ENCODE measurements around the gene PTCD2.
"Not testable (repeated sequence)": the region's sequence is repeated elsewhere in the genome, so short reads cannot be mapped to it uniquely, and the experiment has no call there.

PTCD2 gene

DNA sequence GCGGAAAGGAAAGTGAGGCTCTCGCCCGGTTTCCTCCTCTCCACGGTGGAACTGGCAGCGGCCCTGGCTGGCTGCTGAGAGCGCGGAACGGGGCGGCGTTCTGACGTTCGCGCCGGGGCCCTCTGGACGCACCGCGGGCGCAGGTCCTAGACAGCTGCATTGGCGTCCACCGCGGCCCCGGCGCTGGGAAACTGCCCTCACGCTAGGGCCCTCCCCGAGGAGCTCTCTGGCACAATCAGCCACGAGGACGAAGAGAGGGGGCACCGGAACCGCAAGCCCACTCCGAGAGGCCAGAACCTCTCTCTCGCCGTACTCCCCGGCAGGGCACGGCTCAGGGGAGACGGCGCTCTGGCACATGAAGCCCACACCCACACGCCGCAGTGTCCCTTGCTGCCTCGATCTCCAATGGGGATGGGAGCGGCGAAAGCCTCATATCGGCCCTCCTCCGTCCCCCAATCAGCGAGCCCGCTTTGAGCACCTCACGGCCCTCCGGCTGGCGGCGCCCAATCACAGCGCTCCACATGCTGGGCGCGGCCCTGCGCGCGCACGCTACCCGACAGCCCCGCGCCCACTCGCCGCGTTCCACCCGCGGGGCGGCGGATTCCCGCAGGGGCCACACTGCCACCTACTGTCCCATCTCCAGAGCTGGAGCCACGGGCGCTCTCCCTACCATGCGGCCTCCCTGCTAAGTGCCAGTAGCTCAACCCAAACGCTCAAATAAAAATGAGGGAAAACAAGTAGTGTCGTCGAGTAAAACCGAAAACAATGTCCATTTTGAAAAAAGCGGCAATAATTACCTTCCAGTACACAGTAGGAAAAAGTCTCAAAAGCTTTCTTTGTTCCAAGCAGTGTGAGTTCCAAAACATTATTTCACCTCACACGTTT lies 12.0 kb upstream of the PTCD2 start:
- peak overlapping the region; percentile 95 for H3K27ac Mint-ChIP-seq
- H3K4me3 Mint-ChIP-seq = peak overlapping the region; percentile 89
- H3K4me1 Mint-ChIP-seq (ENCODE audit: low read depth) = peaks cover 32% of the 10 kb centered on the region
- peaks cover 2% of the 10 kb centered on the region for H3K36me3 Mint-ChIP-seq
- H3K27me3 Mint-ChIP-seq = no peaks in the 10 kb centered on the region
- no peaks in the 10 kb centered on the region for H3K9me3 Mint-ChIP-seq (ENCODE audit: low read depth)

DNA sequence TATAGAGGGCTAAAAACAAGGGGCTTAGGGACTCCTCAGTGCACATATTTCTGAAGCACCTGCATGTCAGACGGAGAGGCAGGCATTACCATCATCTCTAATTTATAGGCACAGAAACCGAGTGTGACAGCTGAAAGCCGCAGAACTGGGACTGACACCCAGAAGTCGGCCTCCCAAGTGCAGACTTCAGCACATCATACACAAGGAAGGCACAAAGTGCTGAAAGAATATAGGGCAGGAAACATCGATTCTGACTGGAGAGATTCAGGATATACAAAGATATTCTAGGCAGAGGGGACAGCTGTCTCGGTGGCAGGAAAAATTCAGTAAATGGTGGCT lies 11.4 kb upstream of the PTCD2 start:
- Mint-ChIP-seq H3K36me3 (peaks cover 5% of the 10 kb centered on the region), H3K4me3 (peak overlapping the region; percentile 89), H3K9me3 (ENCODE audit: low read depth) (no peaks in the 10 kb centered on the region), H3K4me1 (ENCODE audit: low read depth) (peaks cover 33% of the 10 kb centered on the region), H3K27me3 (no peaks in the 10 kb centered on the region), H3K27ac (peak overlapping the region; percentile 95)

DNA sequence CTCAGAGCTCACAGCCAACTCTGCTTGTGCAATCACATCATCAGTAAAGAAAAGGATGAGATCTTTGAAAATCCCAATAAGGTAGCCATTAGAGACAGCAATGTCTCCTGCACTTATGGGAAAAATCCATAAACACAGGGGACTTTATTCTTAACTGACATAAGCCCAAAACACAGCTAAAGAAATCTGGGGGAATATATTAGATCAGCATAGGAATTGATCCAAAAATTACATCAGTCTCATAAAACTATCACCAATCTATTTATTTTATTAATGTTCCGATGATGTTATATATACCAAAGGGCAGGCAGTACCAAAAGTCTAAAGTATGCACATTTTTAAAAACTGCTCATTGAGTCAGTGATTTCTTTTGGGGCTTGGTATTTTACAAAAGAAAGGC lies 7.0 kb upstream of the PTCD2 start:
- H3K4me1 Mint-ChIP-seq (ENCODE audit: low read depth) = peaks cover 36% of the 10 kb centered on the region
- H3K36me3 Mint-ChIP-seq = peaks cover 7% of the 10 kb centered on the region
- H3K27me3 Mint-ChIP-seq = no peaks in the 10 kb centered on the region
- no peaks in the 10 kb centered on the region for H3K9me3 Mint-ChIP-seq (ENCODE audit: low read depth)
- H3K27ac Mint-ChIP-seq = no peak overlapping the region
- H3K4me3 Mint-ChIP-seq = no peak overlapping the region

DNA sequence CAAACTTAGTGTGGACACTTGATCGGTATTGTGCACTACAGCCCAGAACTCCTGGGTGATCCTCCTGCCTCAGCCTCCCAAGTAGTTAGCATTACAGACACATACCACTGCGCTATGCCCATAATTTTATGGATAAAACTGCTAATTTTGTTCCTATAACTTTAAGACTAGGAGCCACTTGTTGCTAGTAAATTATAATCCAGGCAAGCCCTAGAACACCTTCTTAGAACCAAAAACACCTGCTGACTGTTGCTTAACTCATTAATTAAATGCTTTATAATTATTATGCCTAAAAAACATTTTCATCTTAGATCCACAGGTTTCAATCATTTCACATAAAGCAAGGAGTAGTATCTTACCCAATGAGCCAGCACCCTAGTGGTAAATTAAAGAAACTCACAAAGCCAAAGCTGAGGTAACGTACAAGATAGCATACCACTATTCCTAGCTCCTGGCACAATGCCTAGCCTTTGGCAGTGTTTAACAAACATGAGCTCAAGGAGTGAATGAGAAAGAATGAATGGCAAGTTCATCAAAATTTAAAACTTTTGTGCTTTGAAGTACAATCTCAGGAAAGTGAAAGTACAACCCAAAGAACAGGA lies 5.5 kb upstream of the PTCD2 start:
- Mint-ChIP-seq H3K27me3 (no peaks in the 10 kb centered on the region), H3K4me3 (peak overlapping the region; percentile 17), H3K27ac (no peak overlapping the region), H3K4me1 (ENCODE audit: low read depth) (peaks cover 41% of the 10 kb centered on the region), H3K9me3 (ENCODE audit: low read depth) (no peaks in the 10 kb centered on the region), H3K36me3 (peaks cover 10% of the 10 kb centered on the region)

DNA sequence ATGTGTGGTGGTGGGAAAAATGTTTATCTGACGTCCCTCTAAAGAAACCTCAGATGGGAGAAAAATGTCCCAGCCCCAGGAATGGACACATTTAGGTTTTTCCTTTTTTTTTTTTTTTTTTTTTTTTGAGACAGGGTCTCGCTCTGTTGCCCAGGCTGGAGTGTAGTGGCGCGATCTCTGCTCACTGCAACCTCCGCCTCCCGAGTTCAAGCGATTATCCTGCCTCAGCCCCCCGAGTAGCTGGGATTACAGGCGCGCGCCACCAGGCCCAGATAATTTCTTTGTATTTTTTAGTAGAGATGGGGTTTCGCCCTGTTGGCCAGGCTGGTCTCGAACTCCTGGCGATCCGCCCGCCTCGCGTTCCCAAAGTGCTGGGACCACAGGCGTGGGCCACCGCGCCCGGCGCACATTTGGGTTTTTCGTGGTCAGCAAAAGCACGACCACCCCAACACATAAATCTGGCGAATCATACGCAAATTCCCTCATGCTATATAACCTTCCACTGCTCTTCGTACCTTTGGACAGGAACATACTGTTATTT lies 668 bp upstream of the PTCD2 start:
- H3K4me1 Mint-ChIP-seq (ENCODE audit: low read depth) = peaks cover 60% of the 10 kb centered on the region
- peak overlapping the region; percentile 99 for H3K4me3 Mint-ChIP-seq
- H3K27me3 Mint-ChIP-seq; H3K9me3 Mint-ChIP-seq (ENCODE audit: low read depth): not testable (repeated sequence)
- peaks cover 13% of the 10 kb centered on the region for H3K36me3 Mint-ChIP-seq
- peak overlapping the region; percentile 98 for H3K27ac Mint-ChIP-seq

DNA sequence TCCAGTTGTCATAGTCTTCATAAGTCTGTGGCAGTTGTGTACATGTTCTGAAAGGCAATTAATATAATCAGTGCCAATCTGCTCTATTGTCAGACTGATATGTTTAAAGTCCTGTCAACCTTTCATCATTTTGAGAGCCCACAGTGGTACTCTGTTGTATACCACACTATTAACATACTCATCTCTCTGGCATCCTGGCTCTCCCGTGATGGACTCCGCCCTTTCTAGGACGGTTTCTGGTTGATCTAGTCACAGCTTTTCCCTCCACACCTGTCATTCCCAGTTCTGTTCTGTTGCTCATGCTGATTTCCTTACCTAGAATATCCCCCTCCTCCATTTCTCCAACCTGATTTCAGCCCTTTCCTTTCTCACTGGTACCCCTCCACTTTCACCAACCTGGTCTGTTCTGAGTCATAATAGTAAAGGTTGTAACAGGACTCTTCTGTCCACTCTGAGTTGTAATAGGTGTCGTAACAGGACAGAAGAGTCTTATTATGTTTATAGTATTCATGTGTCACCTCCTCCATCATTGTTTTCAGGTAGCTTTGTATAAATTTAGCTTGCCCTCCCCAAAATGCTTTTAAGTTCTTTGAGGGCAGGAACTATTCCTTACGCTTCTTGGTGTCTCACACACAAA lies 4.1 kb downstream of the PTCD2 start:
- Mint-ChIP-seq H3K9me3 (ENCODE audit: low read depth) (no peaks in the 10 kb centered on the region), H3K27me3 (no peaks in the 10 kb centered on the region), H3K27ac (no peak overlapping the region), H3K36me3 (peaks cover 15% of the 10 kb centered on the region), H3K4me3 (no peak overlapping the region), H3K4me1 (ENCODE audit: low read depth) (peaks cover 29% of the 10 kb centered on the region)

DNA sequence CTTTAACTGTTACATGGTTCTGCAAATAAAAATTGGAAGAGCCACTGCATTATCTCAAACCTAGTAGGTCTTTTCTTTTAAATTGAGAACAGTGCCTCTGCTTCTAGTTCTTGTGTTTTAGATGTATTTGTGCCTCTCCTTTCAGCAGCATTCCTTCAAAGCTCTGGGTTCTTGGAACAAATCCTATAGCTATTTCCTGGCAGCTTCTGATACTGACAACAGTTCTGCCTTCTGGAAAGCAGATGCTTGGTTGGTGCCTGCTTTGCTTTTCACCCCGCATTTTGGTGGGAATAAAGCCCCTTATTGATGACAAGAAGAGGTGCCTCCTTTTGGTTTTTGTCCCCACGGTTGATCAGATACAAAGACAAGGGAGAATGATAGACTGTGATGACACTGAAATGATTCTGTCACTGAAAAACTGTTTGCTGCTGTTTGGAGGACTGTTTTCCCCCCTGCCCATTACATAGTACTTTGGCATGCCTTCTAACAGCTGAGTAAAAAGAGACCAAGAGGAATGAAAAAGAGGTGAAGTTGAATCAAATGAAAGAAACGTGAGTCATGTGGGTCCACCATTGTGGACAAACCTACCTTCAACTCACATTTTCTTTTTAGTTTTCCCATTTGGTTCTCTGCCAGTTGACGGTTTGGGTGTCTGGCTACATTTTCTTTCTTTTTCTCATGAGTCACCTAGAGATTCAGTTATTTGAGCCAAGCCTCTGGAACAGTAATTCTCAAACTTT lies 5.6 kb downstream of the PTCD2 start:
- peaks cover 21% of the 10 kb centered on the region for H3K36me3 Mint-ChIP-seq
- no peak overlapping the region for H3K4me3 Mint-ChIP-seq
- H3K27ac Mint-ChIP-seq = no peak overlapping the region
- peaks cover 27% of the 10 kb centered on the region for H3K4me1 Mint-ChIP-seq (ENCODE audit: low read depth)
- H3K27me3 Mint-ChIP-seq = no peaks in the 10 kb centered on the region
- no peaks in the 10 kb centered on the region for H3K9me3 Mint-ChIP-seq (ENCODE audit: low read depth)

DNA sequence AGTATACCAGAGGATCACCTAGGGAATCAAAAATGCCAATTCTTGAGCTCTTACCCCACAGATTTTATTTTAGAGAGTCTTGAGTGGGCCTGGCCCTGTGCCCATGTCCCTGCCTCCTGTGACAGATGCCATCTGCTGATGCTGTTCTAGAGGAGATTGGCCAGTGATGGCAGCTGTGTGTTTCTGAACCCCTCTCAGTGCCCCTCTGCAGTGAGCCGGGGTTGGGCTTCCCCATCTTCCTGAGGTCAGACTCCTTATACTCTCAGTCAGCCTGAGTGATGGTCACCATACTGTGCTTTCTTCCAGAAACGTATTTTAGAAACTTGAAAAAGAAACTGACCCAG lies 6.1 kb downstream of the PTCD2 start:
- H3K4me3 Mint-ChIP-seq = no peak overlapping the region
- H3K9me3 Mint-ChIP-seq (ENCODE audit: low read depth) = no peaks in the 10 kb centered on the region
- peaks cover 24% of the 10 kb centered on the region for H3K4me1 Mint-ChIP-seq (ENCODE audit: low read depth)
- H3K27me3 Mint-ChIP-seq = no peaks in the 10 kb centered on the region
- peaks cover 26% of the 10 kb centered on the region for H3K36me3 Mint-ChIP-seq
- H3K27ac Mint-ChIP-seq = no peak overlapping the region

DNA sequence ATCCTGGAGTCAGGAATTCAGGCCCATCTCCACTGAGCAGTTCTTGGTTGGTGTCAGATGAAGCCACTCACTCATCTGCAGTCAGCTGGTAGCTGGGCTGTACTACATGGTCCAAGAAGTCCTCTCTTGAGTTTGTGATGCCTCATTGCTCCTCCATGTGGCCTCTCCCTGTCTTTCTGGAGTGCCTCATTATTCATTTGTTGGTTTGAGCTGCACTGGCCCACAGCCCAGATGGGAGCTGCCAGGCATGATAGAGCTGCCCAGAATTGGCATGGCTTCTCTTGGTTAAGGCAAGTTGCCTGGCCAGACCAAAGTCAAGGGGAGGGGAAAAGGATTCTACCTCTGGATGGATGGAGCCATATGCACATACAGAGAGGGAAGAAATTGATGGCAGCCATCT lies 8.0 kb downstream of the PTCD2 start:
- no peak overlapping the region for H3K27ac Mint-ChIP-seq
- H3K27me3 Mint-ChIP-seq = no peaks in the 10 kb centered on the region
- peaks cover 13% of the 10 kb centered on the region for H3K4me1 Mint-ChIP-seq (ENCODE audit: low read depth)
- H3K4me3 Mint-ChIP-seq = no peak overlapping the region
- no peaks in the 10 kb centered on the region for H3K9me3 Mint-ChIP-seq (ENCODE audit: low read depth)
- peaks cover 29% of the 10 kb centered on the region for H3K36me3 Mint-ChIP-seq

DNA sequence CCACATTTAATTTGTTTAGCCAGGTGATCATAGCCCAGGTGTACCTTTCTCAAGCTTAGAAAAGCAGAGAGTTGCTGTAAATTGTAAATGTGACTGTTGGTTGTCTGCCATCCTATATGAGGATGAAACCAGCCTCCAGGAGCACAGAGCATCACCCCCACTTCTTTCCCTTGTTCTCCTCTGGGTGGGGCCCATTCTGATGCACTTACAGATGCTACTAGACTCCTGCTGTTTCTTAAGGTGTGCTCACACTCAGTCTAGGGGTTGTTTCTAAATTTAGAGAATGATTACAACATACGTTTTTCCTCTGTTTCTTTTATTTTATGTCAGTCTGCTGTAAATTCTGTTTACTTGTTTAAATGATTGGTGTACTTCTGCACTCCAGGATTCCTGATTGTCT lies 10.5 kb downstream of the PTCD2 start:
- Mint-ChIP-seq H3K9me3 (ENCODE audit: low read depth) (no peaks in the 10 kb centered on the region), H3K36me3 (peaks cover 31% of the 10 kb centered on the region), H3K27ac (no peak overlapping the region), H3K4me3 (no peak overlapping the region), H3K4me1 (ENCODE audit: low read depth) (peaks cover 5% of the 10 kb centered on the region), H3K27me3 (no peaks in the 10 kb centered on the region)

DNA sequence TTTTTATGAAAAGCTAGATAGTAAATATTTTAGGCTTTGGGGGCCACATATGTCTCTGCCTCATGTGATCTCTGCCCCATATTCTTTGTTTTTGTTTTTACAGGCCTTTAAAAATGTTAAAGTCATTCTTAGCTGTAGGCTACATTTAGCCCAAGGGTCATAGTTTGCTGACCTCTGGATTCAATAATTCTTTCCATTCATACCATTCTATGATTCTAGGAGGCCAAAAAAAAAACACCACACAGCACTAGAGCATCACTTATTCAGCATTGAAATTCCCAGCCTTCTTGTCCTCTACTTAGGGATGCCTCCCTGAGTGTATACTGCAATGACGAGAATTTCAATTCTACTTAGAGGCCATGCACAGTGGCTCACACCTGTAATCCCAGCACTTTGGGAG lies 17.0 kb downstream of the PTCD2 start:
- Mint-ChIP-seq H3K27me3 (no peaks in the 10 kb centered on the region), H3K4me1 (ENCODE audit: low read depth) (no peaks in the 10 kb centered on the region), H3K4me3 (no peak overlapping the region), H3K36me3 (peaks cover 18% of the 10 kb centered on the region), H3K27ac (no peak overlapping the region), H3K9me3 (ENCODE audit: low read depth) (no peaks in the 10 kb centered on the region)

DNA sequence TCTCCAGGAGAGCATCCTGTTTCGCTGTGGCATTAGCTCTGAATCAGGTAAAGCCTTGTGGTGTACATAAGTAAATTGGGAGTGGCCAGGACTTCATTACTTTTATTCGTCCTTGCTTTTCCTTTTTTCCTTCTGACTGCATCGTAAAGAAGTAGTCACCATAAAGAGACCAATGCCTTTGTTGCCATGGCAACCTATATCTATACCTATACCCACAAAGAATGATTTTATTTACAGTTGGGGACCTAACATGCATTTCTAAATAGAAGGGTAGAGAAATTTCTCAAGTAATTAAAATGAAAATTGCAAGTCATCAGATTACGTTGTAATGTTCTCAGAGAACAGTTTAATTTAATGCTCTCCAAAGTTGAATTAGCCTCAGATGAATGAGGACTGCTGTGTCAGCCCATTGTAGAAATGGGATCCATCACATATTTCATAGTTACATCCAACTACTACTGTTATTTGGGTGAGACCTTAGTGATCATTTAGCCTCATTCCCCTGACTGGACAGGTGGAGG lies 18.6 kb downstream of the PTCD2 start:
- Mint-ChIP-seq H3K4me1 (ENCODE audit: low read depth) (no peaks in the 10 kb centered on the region), H3K4me3 (no peak overlapping the region), H3K27ac (no peak overlapping the region), H3K9me3 (ENCODE audit: low read depth) (no peaks in the 10 kb centered on the region), H3K36me3 (peaks cover 19% of the 10 kb centered on the region), H3K27me3 (no peaks in the 10 kb centered on the region)

DNA sequence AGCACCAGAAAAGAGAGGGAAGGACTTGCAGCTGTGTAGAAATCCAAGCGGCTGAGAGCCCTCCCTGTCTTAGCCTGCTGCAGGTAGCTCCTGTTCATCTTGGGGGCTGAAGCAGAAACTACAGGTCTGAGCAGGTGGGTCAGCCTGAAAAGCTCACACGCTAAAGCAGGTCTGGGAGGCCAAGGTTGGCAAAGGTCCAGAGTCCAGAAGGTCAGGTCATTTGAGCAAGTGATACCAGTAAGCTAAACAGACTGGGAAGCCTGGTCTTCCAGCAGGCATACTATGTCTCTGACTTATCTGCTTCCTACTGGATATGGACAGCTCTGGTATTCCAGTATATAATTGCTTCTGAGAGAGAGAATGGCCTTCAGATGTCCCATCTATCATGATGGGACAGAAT lies 26.2 kb downstream of the PTCD2 start:
- Mint-ChIP-seq H3K9me3 (ENCODE audit: low read depth) (no peaks in the 10 kb centered on the region), H3K27ac (no peak overlapping the region), H3K36me3 (peaks cover 31% of the 10 kb centered on the region), H3K4me1 (ENCODE audit: low read depth) (peaks cover 11% of the 10 kb centered on the region), H3K4me3 (no peak overlapping the region), H3K27me3 (no peaks in the 10 kb centered on the region)

DNA sequence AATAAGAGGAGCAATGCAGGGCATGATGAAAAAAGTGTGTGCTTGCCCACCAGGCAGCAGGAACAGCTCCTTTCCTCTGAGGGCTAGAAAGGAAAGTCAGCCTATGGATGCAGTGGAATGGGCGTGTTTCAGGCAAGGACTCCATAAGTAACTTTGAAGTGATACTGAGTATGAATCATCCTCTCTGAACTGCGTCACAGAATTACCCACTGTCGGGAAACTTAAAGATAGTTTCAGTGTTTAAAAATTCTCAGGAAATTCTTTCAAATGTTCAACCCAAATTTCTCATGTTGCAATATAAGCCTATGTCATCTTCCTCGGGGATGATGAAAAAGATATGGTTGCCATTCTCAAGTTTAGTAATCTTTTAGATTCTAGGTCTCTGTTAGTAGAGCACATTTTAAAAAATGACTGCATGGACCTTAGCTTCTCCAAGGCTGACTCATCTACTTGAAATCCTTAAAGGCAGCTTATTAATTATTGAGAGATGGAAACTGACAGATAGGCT lies 27.7 kb downstream of the PTCD2 start:
- H3K27me3 Mint-ChIP-seq = no peaks in the 10 kb centered on the region
- H3K4me1 Mint-ChIP-seq (ENCODE audit: low read depth) = peaks cover 11% of the 10 kb centered on the region
- no peak overlapping the region for H3K4me3 Mint-ChIP-seq
- no peaks in the 10 kb centered on the region for H3K9me3 Mint-ChIP-seq (ENCODE audit: low read depth)
- peak overlapping the region; percentile 23 for H3K27ac Mint-ChIP-seq
- peaks cover 29% of the 10 kb centered on the region for H3K36me3 Mint-ChIP-seq

Measured in activated naive CD8-positive, alpha-beta T cell (primary cell).